Neuronal stem cell (in vitro differentiated cells): ENCODE results near the gene WDR93.

Experiments
- DNase-seq: peaks from one replicate; pipeline ENCODE4 v3.0.0-alpha.2; 2013; ENCODE audit warnings: low spot score
- H2AFZ ChIP-seq: one replicate; pipeline ENCODE4 v1.6.1; 2013; ENCODE audit warnings: mild to moderate bottlenecking, low read length, inconsistent platforms
- H2AK5ac ChIP-seq: 2 replicates; pipeline ENCODE4 v1.6.1; 2013; ENCODE audit warnings: low read depth, mild to moderate bottlenecking, inconsistent platforms, low read length, moderate library complexity, mixed read lengths
- H2BK120ac ChIP-seq: 2 replicates; pipeline ENCODE4 v1.6.1; 2013; ENCODE audit warnings: low read depth, mild to moderate bottlenecking, inconsistent platforms, low read length, moderate library complexity, mixed read lengths
- H2BK12ac ChIP-seq: one replicate; pipeline ENCODE4 v1.6.1; 2013; ENCODE audit warnings: low read length, inconsistent platforms
- H2BK15ac ChIP-seq: 2 replicates; pipeline ENCODE4 v1.6.1; 2013; ENCODE audit warnings: mild to moderate bottlenecking, low read length, inconsistent platforms, mixed read lengths
- H2BK5ac ChIP-seq: one replicate; pipeline ENCODE4 v1.6.1; 2013; ENCODE audit warnings: inconsistent platforms, mild to moderate bottlenecking, low read length, moderate library complexity
- H3K14ac ChIP-seq: one replicate; pipeline ENCODE4 v1.6.1; 2013; ENCODE audit warnings: low read length, inconsistent platforms
- H3K18ac ChIP-seq: 2 replicates; pipeline ENCODE4 v1.6.1; 2013; ENCODE audit warnings: low read length, inconsistent platforms
- H3K23ac ChIP-seq: 2 replicates; pipeline ENCODE4 v1.6.1; 2013; ENCODE audit warnings: low read depth, mild to moderate bottlenecking, mixed read lengths, low read length, inconsistent platforms; ENCODE audit not compliant: poor library complexity
- H3K27ac ChIP-seq: replicated peaks from 3 replicates; pipeline ENCODE4 v1.5.1; 2013; ENCODE audit warnings: low read length, inconsistent platforms
- H3K27me3 ChIP-seq, 3 experiments: 2 replicates each; pipeline ENCODE4 v1.6.1; 2013; ENCODE audit warnings: low read length in 3 of 3, mild to moderate bottlenecking in 2 of 3, inconsistent platforms in 1 of 3, low read depth in 1 of 3, mixed read lengths in 1 of 3, moderate library complexity in 1 of 3; ENCODE audit not compliant: control insufficient read depth in 3 of 3, insufficient read depth in 3 of 3
- H3K36me3 ChIP-seq, 2 donors: replicated peaks in 1 of 2; 2 replicates each; pipeline ENCODE4 v1.6.1; 2013; ENCODE audit warnings: low read length in 2 of 2; ENCODE audit not compliant: control insufficient read depth in 2 of 2, insufficient read depth in 2 of 2
- H3K4ac ChIP-seq: 2 replicates; pipeline ENCODE4 v1.6.1; 2013; ENCODE audit warnings: inconsistent platforms, mild to moderate bottlenecking, low read length, moderate library complexity
- H3K4me1 ChIP-seq, 2 donors: 1 replicate in 1 of 2; 2 replicates in 1 of 2; pipeline ENCODE4 v1.6.1; 2013; ENCODE audit warnings: low read length in 2 of 2, low read depth in 1 of 2; ENCODE audit not compliant: control insufficient read depth in 2 of 2, insufficient read depth in 1 of 2
- H3K4me2 ChIP-seq: one replicate; pipeline ENCODE4 v1.6.1; 2013; ENCODE audit warnings: mild to moderate bottlenecking, low read length, inconsistent platforms; ENCODE audit not compliant: insufficient read depth, poor library complexity, severe bottlenecking
- H3K4me3 ChIP-seq, 2 donors: 2 replicates each; pipeline ENCODE4 v1.5.1; 2013; ENCODE audit warnings: low read length in 2 of 2, mild to moderate bottlenecking in 2 of 2, inconsistent platforms in 1 of 2, moderate library complexity in 1 of 2
- H3K79me1 ChIP-seq: one replicate; pipeline ENCODE4 v1.6.1; 2013; ENCODE audit warnings: low read depth, mild to moderate bottlenecking, inconsistent platforms, low read length, moderate library complexity
- H3K9ac ChIP-seq: one replicate; pipeline ENCODE4 v1.6.1; 2013; ENCODE audit warnings: mild to moderate bottlenecking, low read depth, low read length, inconsistent platforms; ENCODE audit not compliant: poor library complexity
- H3K9me3 ChIP-seq, 2 donors: replicated peaks in 1 of 2; 2 replicates each; pipeline versions ENCODE3 to v1.6.1; 2013; ENCODE audit warnings: low read length in 2 of 2, mild to moderate bottlenecking in 2 of 2, inconsistent platforms in 1 of 2, low read depth in 1 of 2, mixed read lengths in 1 of 2, moderate library complexity in 1 of 2; ENCODE audit not compliant: control insufficient read depth in 2 of 2, insufficient read depth in 1 of 2
- H4K8ac ChIP-seq: one replicate; pipeline ENCODE4 v1.6.1; 2013; ENCODE audit warnings: low read depth, mild to moderate bottlenecking, inconsistent platforms, low read length, moderate library complexity
- H4K91ac ChIP-seq: one replicate; pipeline ENCODE4 v1.6.1; 2013; ENCODE audit warnings: low read length, low read depth, mild to moderate bottlenecking, inconsistent platforms; ENCODE audit not compliant: poor library complexity
- WGBS, 2 donors: extraction: QIAGEN DNeasy Blood & Tissue Kit; methylation state at CpG; one replicate each; pipeline ENCODE4 v1.1.7; 2013; ENCODE audit warnings: missing lambda C conversion rate in 2 of 2, mixed read lengths in 1 of 2; ENCODE audit not compliant: insufficient read length in 2 of 2, insufficient replicate concordance in 1 of 2; ENCODE audit errors: extremely low coverage in 2 of 2; 5-methylcytosine and 5-hydroxymethylcytosine counted together

WDR93 gene

GRCh38 chr15:89745768-89746167, 55.2 kb downstream of the WDR93 start:
- no peak overlapping the region for H2AK5ac ChIP-seq
- H4K91ac ChIP-seq = no peak overlapping the region
- no peak overlapping the region for H2BK15ac ChIP-seq
- H3K9me3 ChIP-seq = peaks cover 0 to 2% of the 10 kb centered on the region in 2 donors
- no peak overlapping the region for H3K27ac ChIP-seq
- H4K8ac ChIP-seq = peak overlapping the region; percentile 92
- peak overlapping the region; percentile 59 for H3K14ac ChIP-seq
- H2BK120ac ChIP-seq = no peak overlapping the region
- peaks cover 2 to 5% of the 10 kb centered on the region in 2 donors for H3K4me1 ChIP-seq
- WGBS, 2 donors = 100% methylated on average over 1 of the region's 1 CpG; no CpG with 5 or more reads in 1 of the 2 donors
- no peaks in the 10 kb centered on the region for H3K36me3 ChIP-seq
- H3K4me3 ChIP-seq = peak overlapping the region in 1 of 2 donors; percentile 68
- DNase-seq = no peak
- peak overlapping the region; percentile 96 for H3K23ac ChIP-seq
- H2AFZ ChIP-seq = no peak overlapping the region
- no peak overlapping the region for H3K4ac ChIP-seq
- peak overlapping the region; percentile 7 for H2BK12ac ChIP-seq
- H3K27me3 ChIP-seq = peaks cover 34 to 74% (median 55%) of the 10 kb centered on the region in 3 experiments
- no peak overlapping the region for H3K4me2 ChIP-seq
- no peak overlapping the region for H2BK5ac ChIP-seq
- H3K79me1 ChIP-seq = peaks cover 4% of the 10 kb centered on the region
- H3K18ac ChIP-seq = no peak overlapping the region
- no peak overlapping the region for H3K9ac ChIP-seq

DNA sequence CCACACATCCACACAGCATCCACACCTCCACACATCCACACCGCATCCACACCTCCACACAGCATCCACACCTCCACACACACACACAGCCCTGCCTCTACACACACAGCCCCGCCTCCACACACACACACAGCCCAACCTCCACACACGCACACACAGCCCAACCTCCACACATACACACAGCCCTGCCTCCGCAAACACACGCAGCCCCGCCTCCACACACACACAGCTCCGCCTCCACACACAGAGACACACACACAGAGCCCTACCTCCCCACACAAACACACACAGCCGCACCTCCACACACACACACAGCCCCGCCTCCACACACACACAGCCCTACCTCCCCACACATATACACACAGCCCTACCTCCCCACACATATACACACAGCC, 55.8 kb downstream of the WDR93 start:
- H3K27ac ChIP-seq = no peak overlapping the region
- H2BK15ac ChIP-seq = no peak overlapping the region
- no peak for DNase-seq
- no peaks in the 10 kb centered on the region for H3K36me3 ChIP-seq
- H2AK5ac ChIP-seq = peak overlapping the region; percentile 56
- H3K4me2 ChIP-seq = no peak overlapping the region
- H3K4me1 ChIP-seq = peaks cover 2 to 5% of the 10 kb centered on the region in 2 donors
- no CpG with 5 or more reads among the region's 9 CpGs for WGBS, 2 donors
- H4K91ac ChIP-seq = no peak overlapping the region
- H3K23ac ChIP-seq = peak overlapping the region; percentile 96
- peaks cover 0 to 2% of the 10 kb centered on the region in 2 donors for H3K9me3 ChIP-seq
- H3K9ac ChIP-seq = peak overlapping the region; percentile 77
- no peak overlapping the region for H2BK120ac ChIP-seq
- no peak overlapping the region for H3K4ac ChIP-seq
- peak overlapping the region in 1 of 2 donors; percentile 68 for H3K4me3 ChIP-seq
- H3K14ac ChIP-seq = peak overlapping the region; percentile 59
- peaks cover 34 to 76% (median 57%) of the 10 kb centered on the region in 3 experiments for H3K27me3 ChIP-seq
- H4K8ac ChIP-seq = peak overlapping the region; percentile 92
- H3K79me1 ChIP-seq = peaks cover 4% of the 10 kb centered on the region
- peak overlapping the region; percentile 7 for H2BK12ac ChIP-seq
- H3K18ac ChIP-seq = peak overlapping the region; percentile 80
- H2AFZ ChIP-seq = no peak overlapping the region
- no peak overlapping the region for H2BK5ac ChIP-seq

- no CpG with 5 or more reads among the region's 28 CpGs for WGBS, 2 donors
- peaks cover 2 to 5% of the 10 kb centered on the region in 2 donors for H3K4me1 ChIP-seq
- H3K9ac ChIP-seq = no peak overlapping the region
- H3K79me1 ChIP-seq = peaks cover 4% of the 10 kb centered on the region
- no peak overlapping the region for H2BK12ac ChIP-seq
- no peak overlapping the region for H4K8ac ChIP-seq
- H3K4me2 ChIP-seq = no peak overlapping the region
- no peak overlapping the region for H2BK120ac ChIP-seq
- peak overlapping the region; percentile 43 for H3K14ac ChIP-seq
- H3K18ac ChIP-seq = no peak overlapping the region
- H3K27ac ChIP-seq = no peak overlapping the region
- DNase-seq = no peak
- H3K36me3 ChIP-seq = no peaks in the 10 kb centered on the region
- no peak overlapping the region for H2AK5ac ChIP-seq
- peaks cover 34 to 84% (median 64%) of the 10 kb centered on the region in 3 experiments for H3K27me3 ChIP-seq
- peaks cover 0 to 2% of the 10 kb centered on the region in 2 donors for H3K9me3 ChIP-seq
- H3K23ac ChIP-seq = no peak overlapping the region
- H2BK15ac ChIP-seq = no peak overlapping the region
- H3K4ac ChIP-seq = no peak overlapping the region
- H2BK5ac ChIP-seq = no peak overlapping the region
- no peak overlapping the region for H3K4me3 ChIP-seq
- H4K91ac ChIP-seq = no peak overlapping the region
- no peak overlapping the region for H2AFZ ChIP-seq
These were observed 57.4 kb downstream of the WDR93 start for GRCh38 chr15:89747708-89748682.

DNA sequence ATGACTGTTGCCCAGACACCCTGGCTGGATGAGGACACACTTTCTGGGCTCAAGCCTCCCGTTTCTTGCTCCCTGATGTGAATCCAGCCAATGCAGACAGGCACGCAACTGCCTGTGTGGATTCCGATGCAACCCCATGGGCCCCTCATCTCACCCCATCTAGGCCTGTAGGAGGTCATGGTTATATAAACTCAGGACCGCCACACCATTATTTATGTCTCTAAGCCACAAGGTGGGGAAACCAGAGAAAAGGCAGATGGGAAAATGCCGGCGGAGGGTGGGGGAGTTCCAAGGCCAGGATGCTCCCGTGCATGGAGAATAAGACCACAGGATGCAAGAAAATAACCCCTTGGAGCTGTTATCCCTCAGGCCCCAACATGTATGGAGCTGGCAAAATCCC, 58.4 kb downstream of the WDR93 start:
- Histone ChIP-seq H3K18ac (no peak overlapping the region), H3K4me2 (no peak overlapping the region), H3K9me3 (peaks cover 0 to 2% of the 10 kb centered on the region in 2 donors), H3K27ac (no peak overlapping the region), H2BK5ac (no peak overlapping the region), H3K36me3 (no peaks in the 10 kb centered on the region), H2BK15ac (no peak overlapping the region), H2BK120ac (no peak overlapping the region), H2AK5ac (no peak overlapping the region), H3K14ac (no peak overlapping the region), H3K23ac (peak overlapping the region; percentile 86), H3K4me1 (peaks cover 2 to 5% of the 10 kb centered on the region in 2 donors), H3K27me3 (peaks cover 34 to 73% (median 64%) of the 10 kb centered on the region in 3 experiments), H2BK12ac (no peak overlapping the region), H3K4ac (no peak overlapping the region), H4K8ac (no peak overlapping the region), H3K79me1 (peaks cover 4% of the 10 kb centered on the region), H3K9ac (no peak overlapping the region), H4K91ac (no peak overlapping the region), H2AFZ (no peak overlapping the region), H3K4me3 (no peak overlapping the region)
- DNase-seq = no peak
- WGBS, 2 donors = no CpG with 5 or more reads among the region's 7 CpGs
